ENCODE data around the gene DLGAP4.
"Not testable (repeated sequence)": the region's sequence is repeated elsewhere in the genome, so short reads cannot be mapped to it uniquely, and the experiment has no call there.

The DLGAP4 gene

GRCh38 chr20:36519012-36519719, 213.0 kb downstream of the DLGAP4 start:
- DNase-seq = peak; percentile 57

GRCh38 chr20:36519944-36520343, 213.8 kb downstream of the DLGAP4 start:
- DNase-seq = no peak

- DNase-seq = no peak
Observed at GRCh38 chr20:36521526-36521925, 215.4 kb downstream of the DLGAP4 start.

GRCh38 chr20:36522412-36522811, 216.3 kb downstream of the DLGAP4 start:
- not testable (repeated sequence) for DNase-seq

GRCh38 chr20:36523341-36523740, 217.2 kb downstream of the DLGAP4 start:
- DNase-seq = no peak

- no peak for DNase-seq
Observed at GRCh38 chr20:36525620-36526365, 219.7 kb downstream of the DLGAP4 start.

- no peak for DNase-seq
Observed at GRCh38 chr20:36526521-36527011, 220.4 kb downstream of the DLGAP4 start.

- no peak for DNase-seq
Observed at GRCh38 chr20:36527331-36528125, 221.4 kb downstream of the DLGAP4 start.

- DNase-seq = no peak
Observed at GRCh38 chr20:36528176-36528874, 222.2 kb downstream of the DLGAP4 start.

- no peak for DNase-seq
Observed at GRCh38 chr20:36528875-36529417, 222.8 kb downstream of the DLGAP4 start.

- DNase-seq = no peak
Observed at GRCh38 chr20:36532388-36532787, 226.2 kb downstream of the DLGAP4 start.

GRCh38 chr20:36532822-36533221, 226.7 kb downstream of the DLGAP4 start:
- no peak for DNase-seq

- DNase-seq = no peak
Observed at GRCh38 chr20:36538026-36538722, 232.0 kb downstream of the DLGAP4 start.

- no peak for DNase-seq
Observed at GRCh38 chr20:36540551-36541211, 234.5 kb downstream of the DLGAP4 start.

- no peak for DNase-seq
Observed at GRCh38 chr20:36541227-36541767, 235.2 kb downstream of the DLGAP4 start, which contains the start of gene MYL9. Gene MYL9 (plus strand): TSS chr20:36541519. CDS start chr20:36544885, 3,366 bp downstream.

- DNase-seq = no peak
Observed at GRCh38 chr20:36541768-36542488, 235.8 kb downstream of the DLGAP4 start.

- no peak for DNase-seq
Observed at GRCh38 chr20:36542516-36543183, 236.5 kb downstream of the DLGAP4 start.

- DNase-seq = no peak
Observed at GRCh38 chr20:36543184-36544133, 237.3 kb downstream of the DLGAP4 start.

All from activated CD4-positive, alpha-beta T cell treated with anti-CD3 and anti-CD28 coated beads for 48 hours (primary cell).